Transverse colon (tissue), 4 donors: ENCODE data around the gene MPV17L2. TPM values are rescaled to one million over a fixed set of nuclear protein-coding genes. Genes with fewer than 3 reads are reported as not detected.

ENCODE experiments used
- DNase-seq: peaks from one replicate; pipeline ENCODE4 v3.0.0-alpha.2; 2019
- H3K27ac ChIP-seq, 4 donors: fragments of 200-600 bp; sonication (generic); 2 replicates each; pipeline ENCODE4 v1.5.1; 2016 to 2018; ENCODE audit warnings: inconsistent platforms in 4 of 4
- H3K27me3 ChIP-seq: fragments of 200-600 bp; sonication (generic); 2 replicates; pipeline ENCODE4 v1.5.1; 2017; ENCODE audit warnings: inconsistent platforms
- H3K36me3 ChIP-seq, 4 donors: fragments of 200-600 bp; sonication (generic); 2 replicates each; pipeline ENCODE4 v1.5.1; 2017 to 2019; ENCODE audit warnings: inconsistent platforms in 4 of 4
- H3K4me1 ChIP-seq, 4 donors: fragments of 200-600 bp; sonication (generic); 2 replicates each; pipeline ENCODE4 v1.5.1; 2017 to 2020; ENCODE audit warnings: inconsistent platforms in 4 of 4
- H3K4me3 ChIP-seq, 4 donors: fragments of 200-600 bp; sonication (generic); 1 replicate in 1 of 4; 2 replicates in 3 of 4; pipeline versions ENCODE4 v1.5.1 to v1.6.1; 2017 to 2019; ENCODE audit warnings: inconsistent platforms in 4 of 4
- H3K9me3 ChIP-seq, 2 donors: fragments of 200-600 bp; sonication (generic); 2 replicates each; pipeline ENCODE4 v1.5.1; 2017 to 2019; ENCODE audit warnings: inconsistent platforms in 2 of 2
- EP300 ChIP-seq: sonication (generic); formaldehyde crosslinking; IDR thresholded peaks from one replicate; pipeline ENCODE4 v1.6.1; 2017; ENCODE audit warnings: antibody characterized with exemption, low read depth
- POLR2A ChIP-seq: fragments of 450-650 bp; IDR thresholded peaks from one replicate; pipeline ENCODE4 v1.6.1; 2016; ENCODE audit warnings: antibody characterized with exemption, mild to moderate bottlenecking, moderate library complexity
- POLR2AphosphoS5 ChIP-seq, 3 donors: sonication (generic); formaldehyde crosslinking; IDR thresholded peaks; one replicate each; pipeline ENCODE4 v1.6.1; 2016; ENCODE audit warnings: antibody characterized with exemption in 3 of 3
- WGBS, 2 donors: methylation state at CpG; one replicate each; pipeline ENCODE4 v1.1.5; 2018; ENCODE audit warnings: low coverage in 1 of 2; 5-methylcytosine and 5-hydroxymethylcytosine counted together
- in situ Hi-C, 4 donors: fragments of 200-750 bp; cut with MboI; loops; one replicate each; pipeline versions ENCODE4 v1.15.0 to v1.15.1; 2017; ENCODE audit warnings: low sequenced_read_pairs in 3 of 4, low pct_ligation_motif_present in 1 of 4, low pct_unique_long_range_greater_than_20kb in 1 of 4
- intact Hi-C: fragments of 100-400 bp; cut with DNase I; formaldehyde crosslinking; loops from one replicate; pipeline ENCODE4 v1.15.1; 2023; ENCODE audit warnings: low total_unique reads
- small RNA-seq, 4 donors: library from RNA; depleted of rRNA; stranded (forward); fragments of <200 nt; gene quantifications; one replicate each; pipeline ENCODE3, GENCODE V24; 2016
- total RNA-seq, 4 donors: library from RNA; depleted of rRNA; stranded (reverse); fragments of >200 nt; gene quantifications; one replicate each; pipeline ENCODE4 v1.1.0, GENCODE V29; 2016
- TF ChIP-seq, protein P1 (sequence below), 5 experiments: fragments of 200-600 bp in 3 of 5; fragments of 450-650 bp in 2 of 5; sonication (generic) in 3 of 5; IDR thresholded peaks; 1 replicate in 2 of 5; 2 replicates in 3 of 5; pipeline ENCODE4 v1.5.1; 2016 to 2017; ENCODE audit warnings: antibody characterized with exemption in 5 of 5, inconsistent platforms in 3 of 5, mild to moderate bottlenecking in 2 of 5, moderate library complexity in 1 of 5

Gene MPV17L2
- total RNA-seq, 4 donors from 2014 or later = 1.6 to 22.3 (median 12.6) TPM

DNA sequence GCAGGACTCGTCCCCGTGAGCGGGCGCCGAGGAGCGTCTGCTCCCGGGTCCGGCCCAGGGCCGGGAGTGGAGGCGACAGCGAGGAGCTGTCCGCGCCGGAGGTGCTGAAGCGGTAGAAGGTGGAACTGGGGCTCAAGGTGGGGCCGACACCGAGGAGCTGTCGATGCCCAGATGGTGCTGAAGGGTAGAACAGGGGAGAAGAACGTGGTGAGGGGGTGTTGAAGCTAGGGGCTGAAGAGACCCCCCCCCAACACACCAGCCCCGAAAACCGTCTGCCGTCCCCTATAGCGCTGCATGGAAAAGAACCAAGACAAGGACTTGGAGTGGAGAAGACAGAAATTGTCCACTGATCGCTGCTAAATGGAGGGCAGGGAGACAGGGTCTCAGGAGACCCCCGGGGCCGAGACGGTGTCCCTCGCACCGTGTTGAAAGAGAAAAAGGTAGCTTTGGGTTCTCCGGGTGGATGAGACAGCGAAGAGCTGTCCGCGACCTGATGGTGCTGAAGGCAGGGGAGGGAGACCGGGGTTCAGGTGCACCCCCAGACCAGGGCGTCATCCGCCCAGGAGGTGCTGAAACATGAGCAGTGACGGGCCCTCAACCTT, 40.3 kb downstream of the MPV17L2 start:
- DNase-seq = peak; percentile 38

DNA sequence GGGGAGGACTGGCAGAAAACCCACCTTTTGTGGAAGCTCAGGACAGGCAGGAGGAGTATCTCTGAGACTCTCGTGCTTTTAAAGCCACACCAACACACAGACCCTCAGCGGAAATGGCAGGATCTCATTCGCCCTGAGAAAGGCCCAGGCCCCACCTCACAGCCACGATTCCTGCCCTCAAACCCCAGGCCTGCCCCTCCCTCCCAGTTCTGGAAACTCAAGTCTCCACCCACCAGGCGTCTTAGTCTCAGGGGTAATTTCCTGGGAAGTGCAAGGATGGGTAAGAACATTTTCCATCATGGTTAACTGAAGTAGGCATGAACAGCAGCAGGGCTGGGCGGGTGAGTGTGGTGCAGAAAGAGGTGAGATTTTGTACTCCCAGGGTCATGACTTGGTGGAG, 41.2 kb downstream of the MPV17L2 start:
- intact Hi-C loops = no loop called here
- Histone ChIP-seq H3K9me3 (peaks cover 4 to 7% of the 10 kb centered on the region in 2 donors), H3K4me1 (peaks cover 0 to 3% (median 0%) of the 10 kb centered on the region in 4 donors), H3K36me3 (no peaks in the 10 kb centered on the region), H3K27ac (no peak overlapping the region), H3K27me3 (peaks cover 64% of the 10 kb centered on the region), H3K4me3 (no peak overlapping the region)
- TF ChIP-seq POLR2A = no peak
- no peak for TF ChIP-seq EP300
- TF ChIP-seq, protein P1, sequence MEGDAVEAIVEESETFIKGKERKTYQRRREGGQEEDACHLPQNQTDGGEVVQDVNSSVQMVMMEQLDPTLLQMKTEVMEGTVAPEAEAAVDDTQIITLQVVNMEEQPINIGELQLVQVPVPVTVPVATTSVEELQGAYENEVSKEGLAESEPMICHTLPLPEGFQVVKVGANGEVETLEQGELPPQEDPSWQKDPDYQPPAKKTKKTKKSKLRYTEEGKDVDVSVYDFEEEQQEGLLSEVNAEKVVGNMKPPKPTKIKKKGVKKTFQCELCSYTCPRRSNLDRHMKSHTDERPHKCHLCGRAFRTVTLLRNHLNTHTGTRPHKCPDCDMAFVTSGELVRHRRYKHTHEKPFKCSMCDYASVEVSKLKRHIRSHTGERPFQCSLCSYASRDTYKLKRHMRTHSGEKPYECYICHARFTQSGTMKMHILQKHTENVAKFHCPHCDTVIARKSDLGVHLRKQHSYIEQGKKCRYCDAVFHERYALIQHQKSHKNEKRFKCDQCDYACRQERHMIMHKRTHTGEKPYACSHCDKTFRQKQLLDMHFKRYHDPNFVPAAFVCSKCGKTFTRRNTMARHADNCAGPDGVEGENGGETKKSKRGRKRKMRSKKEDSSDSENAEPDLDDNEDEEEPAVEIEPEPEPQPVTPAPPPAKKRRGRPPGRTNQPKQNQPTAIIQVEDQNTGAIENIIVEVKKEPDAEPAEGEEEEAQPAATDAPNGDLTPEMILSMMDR (IDR thresholded peaks at IDR 0.05) = no peak
- TF ChIP-seq POLR2AphosphoS5 (IDR thresholded peaks at IDR 0.05) = no peak
- in situ Hi-C loops = no loop called here
- WGBS, 2 donors = 49% methylated on average over 6 of the region's 6 CpGs; no CpG with 5 or more reads in 1 of the 2 donors
- no peak for DNase-seq

More for the DNA sequence above, 40.3 kb downstream of the MPV17L2 start:
- TF ChIP-seq, protein P1 (IDR thresholded peaks at IDR 0.05) = no peak
- TF ChIP-seq POLR2AphosphoS5 (IDR thresholded peaks at IDR 0.05) (no peak), POLR2A (no peak), EP300 (no peak)
- in situ Hi-C loops = no loop called here
- H3K27me3 ChIP-seq = peaks cover 69% of the 10 kb centered on the region
- no peak overlapping the region for H3K4me3 ChIP-seq
- peaks cover 0 to 3% (median 0%) of the 10 kb centered on the region in 4 donors for H3K4me1 ChIP-seq
- H3K9me3 ChIP-seq = peaks cover 4 to 7% of the 10 kb centered on the region in 2 donors
- WGBS, 2 donors = 32% methylated on average over 37 of the region's 37 CpGs; no CpG with 5 or more reads in 1 of the 2 donors
- no peaks in the 10 kb centered on the region for H3K36me3 ChIP-seq
- no peak overlapping the region for H3K27ac ChIP-seq
- intact Hi-C loops = no loop called here

DNA sequence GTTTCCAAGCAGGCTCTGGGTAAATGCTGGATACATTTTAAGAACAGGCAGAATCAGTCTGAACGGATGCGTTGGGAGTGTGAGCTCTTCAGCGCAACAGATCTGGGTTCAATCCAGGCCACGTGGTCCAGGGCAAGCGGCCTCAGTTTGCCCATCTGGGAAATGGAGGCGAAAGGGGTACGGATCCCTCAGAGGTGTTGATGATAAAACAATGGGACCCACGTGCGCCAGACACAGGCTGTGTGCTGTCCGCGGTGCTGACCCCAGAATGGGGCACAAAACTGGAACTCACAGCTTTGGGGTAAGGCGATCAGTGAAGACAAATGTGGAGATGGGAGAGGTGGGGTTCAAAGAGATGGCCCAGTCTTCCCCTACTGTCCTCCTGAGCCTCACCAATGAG, 46.3 kb downstream of the MPV17L2 start:
- Histone ChIP-seq H3K27me3 (peaks cover 13% of the 10 kb centered on the region), H3K36me3 (no peaks in the 10 kb centered on the region), H3K4me3 (no peak overlapping the region), H3K9me3 (no peaks in the 10 kb centered on the region), H3K4me1 (peaks cover 0 to 3% (median 0%) of the 10 kb centered on the region in 4 donors), H3K27ac (no peak overlapping the region)
- 41 to 56% methylated on average over 12 of the region's 12 CpGs for WGBS, 2 donors
- in situ Hi-C loops = no loop called here
- no peak for DNase-seq
- intact Hi-C loops = no loop called here
- TF ChIP-seq POLR2AphosphoS5 (IDR thresholded peaks at IDR 0.05) = no peak
- no peak for TF ChIP-seq EP300
- TF ChIP-seq, protein P1 (IDR thresholded peaks at IDR 0.05) = no peak
- TF ChIP-seq POLR2A = no peak

DNA sequence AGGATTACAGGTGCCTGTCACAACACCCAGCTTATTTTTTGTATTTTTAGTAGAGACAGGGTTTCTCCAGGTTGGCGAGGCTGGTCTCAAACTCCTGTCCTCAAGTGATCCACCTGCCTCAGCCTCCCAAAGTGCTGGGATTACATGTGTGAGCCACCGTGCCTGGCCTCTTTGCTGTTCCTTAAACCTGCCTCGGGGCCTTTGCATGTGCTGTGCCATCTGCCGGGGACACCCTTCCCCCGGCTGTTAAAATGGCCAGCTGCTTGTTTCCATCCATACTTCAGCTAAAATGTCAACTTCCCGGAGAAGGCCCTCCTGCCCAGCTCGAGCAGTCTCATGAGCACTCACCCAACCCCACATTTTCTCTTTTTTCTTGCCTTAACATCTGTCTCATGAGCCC, 52.3 kb downstream of the MPV17L2 start:
- no peak overlapping the region for H3K27ac ChIP-seq
- in situ Hi-C loops (no loop called here), intact Hi-C loops (no loop called here)
- H3K4me3 ChIP-seq = no peak overlapping the region
- no peaks in the 10 kb centered on the region for H3K36me3 ChIP-seq
- WGBS, 2 donors = 55 to 73% methylated on average over 4 to 7 of the region's 7 CpGs
- TF ChIP-seq POLR2A (no peak), EP300 (no peak), POLR2AphosphoS5 (IDR thresholded peaks at IDR 0.05) (no peak)
- TF ChIP-seq, protein P1 (IDR thresholded peaks at IDR 0.05) = no peak
- H3K4me1 ChIP-seq = peaks cover 0 to 3% (median 0%) of the 10 kb centered on the region in 4 donors
- no peak for DNase-seq
- no peaks in the 10 kb centered on the region for H3K27me3 ChIP-seq
- H3K9me3 ChIP-seq = no peaks in the 10 kb centered on the region

Small RNA genes lying within 50 kb of the gene (small RNA-seq; reads per million reads assigned to genes)
- 0 reads per million in 4 donors for gene IFI30

Other genes with a start within 250 kb of the MPV17L2 start
- 1 to 10 TPM in 1 of 4 donors, not detected in 3; 1.6 TPM for gene KCNN1, start 226.1 kb upstream of the MPV17L2 start, total RNA-seq
- 10 to 100 TPM; 28.9 to 69.6 (median 42.7) TPM for gene ARRDC2, start 185.0 kb upstream of the MPV17L2 start, total RNA-seq
- 1 to 10 TPM in 1 of 4 donors, under 1 TPM in 1, not detected in 2; 0.55 to 2.1 TPM for gene IL12RB1, start 106.3 kb upstream of the MPV17L2 start, total RNA-seq
- gene MAST3, start 95.4 kb upstream of the MPV17L2 start, total RNA-seq = 10 to 100 TPM; 27.2 to 53.5 (median 32.7) TPM
- gene PIK3R2, start 40.1 kb upstream of the MPV17L2 start, total RNA-seq = 100 to 1,000 TPM in 1 of 4 donors, 10 to 100 TPM in 3; 30.5 to 135 (median 31.2) TPM
- gene IFI30, start 19.4 kb upstream of the MPV17L2 start, total RNA-seq = 10 to 100 TPM in 3 of 4 donors, 1 to 10 TPM in 1; 10.0 to 50.8 (median 32.8) TPM
- gene RAB3A, start 10.8 kb downstream of the MPV17L2 start, total RNA-seq = 1 to 10 TPM in 3 of 4 donors, not detected in 1; 2.2 to 8.6 (median 3.8) TPM
- gene PDE4C, start 33.2 kb downstream of the MPV17L2 start, total RNA-seq = 10 to 100 TPM in 2 of 4 donors, 1 to 10 TPM in 2; 3.0 to 18.3 (median 7.7) TPM
- gene IQCN, start 81.2 kb downstream of the MPV17L2 start, total RNA-seq = 10 to 100 TPM in 3 of 4 donors, 1 to 10 TPM in 1; 4.8 to 49.7 (median 17.5) TPM
- gene JUND, start 88.4 kb downstream of the MPV17L2 start, total RNA-seq = 1,000 to 10,000 TPM in 3 of 4 donors, 100 to 1,000 TPM in 1; 714 to 2,423 (median 1,288) TPM
- gene LSM4, start 129.9 kb downstream of the MPV17L2 start, total RNA-seq = 100 to 1,000 TPM in 3 of 4 donors, 10 to 100 TPM in 1; 94.3 to 218 (median 175) TPM
- 100 to 1,000 TPM in 1 of 4 donors, 10 to 100 TPM in 3; 59.7 to 110 (median 73.0) TPM for gene PGPEP1, start 147.4 kb downstream of the MPV17L2 start, total RNA-seq
- gene GDF15, start 192.9 kb downstream of the MPV17L2 start, total RNA-seq = 10 to 100 TPM; 36.3 to 77.0 (median 58.9) TPM
- 1 to 10 TPM in 3 of 4 donors, not detected in 1; 3.3 to 4.9 (median 4.1) TPM for gene LRRC25, start 204.4 kb downstream of the MPV17L2 start, total RNA-seq
- gene SSBP4, start 226.2 kb downstream of the MPV17L2 start, total RNA-seq = 10 to 100 TPM in 3 of 4 donors, 1 to 10 TPM in 1; 9.4 to 40.4 (median 32.2) TPM
- gene ISYNA1, start 244.9 kb downstream of the MPV17L2 start, total RNA-seq = 10 to 100 TPM in 2 of 4 donors, 1 to 10 TPM in 2; 3.0 to 15.1 (median 8.8) TPM